ENCODE measurements around the gene MICAL2.

Gene MICAL2

GRCh38 chr11:12226093-12226492, 115.7 kb downstream of the MICAL2 start:
- TF ChIP-seq CSRNP3 (CRISPR knock-in tag; IDR thresholded peaks at IDR 0.05) (no peak), CSDC2 (CRISPR knock-in tag; IDR thresholded peaks at IDR 0.05) (no peak), SNAI2 (CRISPR knock-in tag; IDR thresholded peaks at IDR 0.05) (no peak), TCF4 (CRISPR knock-in tag; IDR thresholded peaks at IDR 0.05; ENCODE audit: borderline replicate concordance) (no peak), ZNF8 (CRISPR knock-in tag; IDR thresholded peaks at IDR 0.05) (no peak), ZC3H10 (CRISPR knock-in tag; IDR thresholded peaks at IDR 0.05) (no peak), TSHZ2 (CRISPR knock-in tag; IDR thresholded peaks at IDR 0.05) (no peak), PATZ1 (CRISPR knock-in tag; IDR thresholded peaks at IDR 0.05; ENCODE audit: borderline replicate concordance) (no peak), RARB (CRISPR knock-in tag; IDR thresholded peaks at IDR 0.05) (no peak), GLIS3 (CRISPR knock-in tag; IDR thresholded peaks at IDR 0.05) (no peak), ESRRG (CRISPR knock-in tag; IDR thresholded peaks at IDR 0.05) (no peak)
- no peak for ATAC-seq

- ATAC-seq = no peak
- TF ChIP-seq CSDC2 (CRISPR knock-in tag; IDR thresholded peaks at IDR 0.05) (no peak), PATZ1 (CRISPR knock-in tag; IDR thresholded peaks at IDR 0.05; ENCODE audit: borderline replicate concordance) (no peak), ZNF8 (CRISPR knock-in tag; IDR thresholded peaks at IDR 0.05) (no peak), ARNTL (CRISPR knock-in tag; IDR thresholded peaks at IDR 0.05; ENCODE audit: borderline replicate concordance, low read depth) (no peak), RARB (CRISPR knock-in tag; IDR thresholded peaks at IDR 0.05) (no peak), SNAI2 (CRISPR knock-in tag; IDR thresholded peaks at IDR 0.05) (no peak), TCF4 (CRISPR knock-in tag; IDR thresholded peaks at IDR 0.05; ENCODE audit: borderline replicate concordance) (no peak), CREB5 (CRISPR knock-in tag; IDR thresholded peaks at IDR 0.05; ENCODE audit: low read depth) (no peak), ZNF70 (CRISPR knock-in tag; IDR thresholded peaks at IDR 0.05) (no peak), ZNF565 (CRISPR knock-in tag; conservative IDR thresholded peaks at IDR 0.05; ENCODE audit: low read depth) (no peak), ZFP3 (CRISPR knock-in tag; IDR thresholded peaks at IDR 0.05) (no peak), BACH2 (CRISPR knock-in tag; IDR thresholded peaks at IDR 0.05; ENCODE audit: borderline replicate concordance) (no peak), ESRRG (CRISPR knock-in tag; IDR thresholded peaks at IDR 0.05) (no peak), ZC3H10 (CRISPR knock-in tag; IDR thresholded peaks at IDR 0.05) (no peak), ISL1 (CRISPR knock-in tag; IDR thresholded peaks at IDR 0.05) (no peak), TSHZ2 (CRISPR knock-in tag; IDR thresholded peaks at IDR 0.05) (no peak), PPARA (CRISPR knock-in tag; IDR thresholded peaks at IDR 0.05; ENCODE audit: borderline replicate concordance) (no peak), ZFP30 (CRISPR knock-in tag; IDR thresholded peaks at IDR 0.05) (no peak), TOX (CRISPR knock-in tag; IDR thresholded peaks at IDR 0.05; ENCODE audit: borderline replicate concordance) (no peak), GLIS3 (CRISPR knock-in tag; IDR thresholded peaks at IDR 0.05) (no peak)
Observed at GRCh38 chr11:12229450-12230229, 119.2 kb downstream of the MICAL2 start.
